Measurements from ENCODE around the gene VIPR2.

The VIPR2 gene

DNA sequence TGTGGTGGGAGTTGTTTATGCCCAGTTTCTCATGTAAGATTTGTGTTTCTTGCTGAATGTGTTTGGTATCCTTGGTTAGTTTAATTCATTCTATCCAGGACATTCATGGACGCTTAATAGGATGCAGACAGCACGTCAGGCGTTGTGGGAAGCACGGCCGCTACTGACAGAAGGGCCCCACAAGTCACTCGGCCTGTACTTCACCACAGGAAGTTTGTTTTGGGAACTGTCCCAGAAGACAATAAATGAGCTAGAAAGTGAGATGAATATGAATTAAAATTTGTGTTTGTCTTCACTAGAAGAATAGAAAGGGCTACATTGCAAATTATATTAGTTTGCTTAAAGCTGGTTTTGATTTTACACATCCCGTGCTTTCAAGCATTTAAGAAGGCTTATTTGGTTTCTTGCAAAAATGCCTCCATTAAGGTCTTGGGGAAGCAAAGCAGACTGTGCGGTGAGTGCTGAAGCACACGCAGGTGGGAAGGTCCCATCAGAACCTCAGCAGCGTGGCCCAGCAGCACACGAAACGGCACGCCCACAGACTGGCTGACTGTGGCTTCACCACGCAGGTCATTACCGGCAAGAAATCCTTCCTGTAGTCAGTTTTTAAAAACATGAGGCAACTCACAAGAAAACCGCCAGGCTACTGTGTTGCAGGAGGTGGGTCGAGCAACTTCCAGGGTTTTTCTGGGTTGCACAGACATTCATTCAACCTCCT, 74.1 kb downstream of the VIPR2 start:
- Histone ChIP-seq H3K4me1 (ENCODE audit: control insufficient read depth, insufficient read depth, low read length) (no peaks in the 10 kb centered on the region), H3K9ac (ENCODE audit: low read length) (no peak overlapping the region)

DNA sequence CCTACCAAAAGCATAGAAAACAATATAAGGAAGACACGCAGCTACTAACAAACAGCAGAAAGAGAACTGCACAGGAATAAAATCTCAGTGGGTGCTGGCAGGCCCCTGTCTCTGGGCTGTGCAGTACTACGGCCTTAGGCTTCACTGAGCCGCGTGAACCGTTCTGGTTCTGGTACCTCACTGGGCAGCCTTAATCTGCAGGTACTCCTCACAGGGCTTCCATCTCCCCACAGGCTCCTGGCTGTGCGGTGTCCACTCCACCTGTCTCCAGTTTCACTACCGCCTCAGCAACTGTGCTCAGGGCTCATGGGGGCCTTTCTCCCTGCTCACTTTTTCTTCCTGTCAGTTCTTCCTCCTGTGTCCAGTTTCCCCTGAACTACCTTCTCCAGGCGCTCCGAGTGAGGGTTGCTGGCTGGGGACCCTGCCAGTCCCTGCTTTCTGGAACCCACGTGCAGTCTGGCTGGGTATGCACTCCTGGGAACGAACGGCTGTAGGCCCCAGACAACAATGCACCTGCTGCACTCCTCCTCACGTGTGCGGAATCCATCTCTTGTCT, 75.7 kb downstream of the VIPR2 start:
- Histone ChIP-seq H3K36me3 (ENCODE audit: control insufficient read depth, insufficient read depth, low read length) (no peaks in the 10 kb centered on the region), H3K9ac (ENCODE audit: low read length) (no peak overlapping the region), H3K9me3 (ENCODE audit: control insufficient read depth, insufficient read depth, low read depth, low read length) (no peaks in the 10 kb centered on the region), H3K27me3 (ENCODE audit: control insufficient read depth, insufficient read depth, low read length) (no peaks in the 10 kb centered on the region), H3K27ac (ENCODE audit: low read depth, low read length) (no peak overlapping the region), H3K4me1 (ENCODE audit: control insufficient read depth, insufficient read depth, low read length) (no peaks in the 10 kb centered on the region), H3K4me3 (ENCODE audit: low read depth, low read length) (no peak overlapping the region)

More for the DNA sequence above, 74.1 kb downstream of the VIPR2 start:
- H3K27me3 ChIP-seq (ENCODE audit: control insufficient read depth, insufficient read depth, low read length): no peaks in the 10 kb centered on the region
- H3K9me3 ChIP-seq (ENCODE audit: control insufficient read depth, insufficient read depth, low read depth, low read length): no peaks in the 10 kb centered on the region
- no peak overlapping the region for H3K4me3 ChIP-seq (ENCODE audit: low read depth, low read length)
- no peak overlapping the region for H3K27ac ChIP-seq (ENCODE audit: low read depth, low read length)
- no peaks in the 10 kb centered on the region for H3K36me3 ChIP-seq (ENCODE audit: control insufficient read depth, insufficient read depth, low read length)

DNA sequence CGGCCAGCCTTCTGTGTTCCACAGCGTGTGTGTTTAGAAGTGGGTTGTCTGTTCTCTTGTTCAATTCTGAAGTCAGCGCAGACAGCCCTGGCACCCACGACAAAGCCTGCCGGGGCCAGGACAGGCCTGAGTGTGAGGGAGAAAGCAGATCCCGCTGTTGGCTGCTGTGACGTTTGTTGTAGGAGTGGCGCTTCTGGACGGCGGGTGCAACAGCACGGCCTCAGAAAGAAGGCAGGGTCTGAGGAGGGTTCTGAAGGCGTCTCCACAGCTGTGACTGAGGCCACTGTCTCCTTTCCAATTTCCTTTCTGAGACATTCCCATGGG, 76.2 kb downstream of the VIPR2 start:
- no peak overlapping the region for H3K4me3 ChIP-seq (ENCODE audit: low read depth, low read length)
- no peak overlapping the region for H3K27ac ChIP-seq (ENCODE audit: low read depth, low read length)
- H3K9ac ChIP-seq (ENCODE audit: low read length): no peak overlapping the region
- no peaks in the 10 kb centered on the region for H3K4me1 ChIP-seq (ENCODE audit: control insufficient read depth, insufficient read depth, low read length)
- H3K9me3 ChIP-seq (ENCODE audit: control insufficient read depth, insufficient read depth, low read depth, low read length): no peaks in the 10 kb centered on the region
- H3K27me3 ChIP-seq (ENCODE audit: control insufficient read depth, insufficient read depth, low read length): no peaks in the 10 kb centered on the region
- no peaks in the 10 kb centered on the region for H3K36me3 ChIP-seq (ENCODE audit: control insufficient read depth, insufficient read depth, low read length)

DNA sequence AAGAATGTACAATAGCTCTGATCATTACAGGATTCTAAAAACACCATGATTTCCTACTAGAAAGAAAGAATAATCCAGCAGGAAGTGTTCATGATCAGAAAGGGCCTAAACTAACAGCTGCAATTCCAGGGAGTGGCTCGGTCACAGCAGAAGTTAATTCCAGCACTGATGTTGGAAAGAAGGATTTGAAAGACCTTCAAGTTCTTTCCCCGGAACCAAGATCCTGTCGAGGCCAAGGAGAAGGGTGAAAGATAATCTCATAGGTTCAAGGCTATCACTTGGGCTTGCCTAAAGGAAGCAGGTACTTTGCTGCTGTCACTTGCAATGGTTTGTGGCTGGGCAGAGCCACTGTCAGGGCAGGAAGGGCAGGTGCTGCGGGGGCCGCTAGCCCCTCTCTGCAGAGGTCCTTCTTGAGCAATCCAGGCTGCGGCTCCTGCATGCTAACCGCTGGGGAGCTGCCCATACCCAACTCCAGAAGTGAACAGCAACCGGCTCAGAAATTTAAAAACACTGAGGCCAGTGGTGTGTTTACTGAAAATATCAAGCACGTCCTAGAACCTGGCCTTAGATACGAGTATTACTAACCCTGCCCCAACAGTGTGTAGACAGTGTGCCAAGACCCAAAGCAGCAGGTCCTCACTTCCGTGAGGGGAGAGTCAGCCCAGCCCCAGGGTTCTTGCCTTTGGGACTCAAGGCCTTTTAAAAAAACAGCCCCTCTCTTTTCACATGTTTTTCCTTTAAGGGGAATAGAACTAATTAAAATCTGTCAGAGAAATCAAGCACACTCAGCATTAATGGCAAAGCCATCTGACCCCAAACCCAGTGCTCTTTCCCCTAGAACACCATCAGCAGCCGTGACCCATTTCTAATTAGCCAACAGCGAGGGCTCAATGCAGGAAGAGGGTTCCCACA, 76.8 kb downstream of the VIPR2 start:
- no peaks in the 10 kb centered on the region for H3K9me3 ChIP-seq (ENCODE audit: control insufficient read depth, insufficient read depth, low read depth, low read length)
- no peaks in the 10 kb centered on the region for H3K27me3 ChIP-seq (ENCODE audit: control insufficient read depth, insufficient read depth, low read length)
- H3K4me3 ChIP-seq (ENCODE audit: low read depth, low read length): no peak overlapping the region
- H3K36me3 ChIP-seq (ENCODE audit: control insufficient read depth, insufficient read depth, low read length): no peaks in the 10 kb centered on the region
- no peak overlapping the region for H3K27ac ChIP-seq (ENCODE audit: low read depth, low read length)
- no peak overlapping the region for H3K9ac ChIP-seq (ENCODE audit: low read length)
- H3K4me1 ChIP-seq (ENCODE audit: control insufficient read depth, insufficient read depth, low read length): no peaks in the 10 kb centered on the region

DNA sequence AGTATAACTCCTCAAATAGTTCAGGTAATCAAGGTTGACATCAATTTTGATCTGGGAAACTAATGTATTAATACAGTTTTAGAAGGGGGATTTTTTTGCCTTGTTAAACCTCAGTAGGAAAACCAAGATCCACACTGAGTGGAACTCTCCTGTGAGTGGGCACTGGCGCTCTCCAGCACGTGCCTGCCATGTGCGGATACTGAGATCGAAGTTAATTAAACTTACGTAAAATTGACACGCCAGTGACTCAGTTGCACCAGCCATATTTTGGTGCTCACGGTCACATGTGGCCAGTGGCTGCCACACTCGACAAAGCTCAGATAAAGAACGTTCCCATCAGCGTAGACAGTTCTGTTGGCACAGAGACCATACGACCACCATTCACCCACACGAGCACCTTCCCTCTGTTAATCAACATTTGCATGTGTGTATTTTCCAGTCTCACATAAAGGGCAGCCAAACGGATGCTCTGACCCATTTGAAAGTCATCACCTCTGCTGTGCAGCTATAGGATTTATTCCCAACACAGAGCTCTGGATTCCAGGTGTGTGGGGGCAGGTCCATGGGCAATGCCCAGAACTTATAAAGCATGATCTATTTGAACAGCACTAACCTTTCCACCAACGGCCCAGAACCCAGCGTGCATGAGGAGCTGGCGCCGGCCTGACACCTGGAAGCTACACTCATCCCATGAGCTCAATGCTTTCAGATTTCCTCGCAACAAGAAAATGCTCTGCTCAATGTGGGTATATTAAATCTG, 77.7 kb downstream of the VIPR2 start:
- no peak overlapping the region for H3K9ac ChIP-seq (ENCODE audit: low read length)
- H3K4me3 ChIP-seq (ENCODE audit: low read depth, low read length): no peak overlapping the region
- no peak overlapping the region for H3K27ac ChIP-seq (ENCODE audit: low read depth, low read length)
- no peaks in the 10 kb centered on the region for H3K36me3 ChIP-seq (ENCODE audit: control insufficient read depth, insufficient read depth, low read length)
- H3K27me3 ChIP-seq (ENCODE audit: control insufficient read depth, insufficient read depth, low read length): no peaks in the 10 kb centered on the region
- no peaks in the 10 kb centered on the region for H3K4me1 ChIP-seq (ENCODE audit: control insufficient read depth, insufficient read depth, low read length)
- H3K9me3 ChIP-seq (ENCODE audit: control insufficient read depth, insufficient read depth, low read depth, low read length): no peaks in the 10 kb centered on the region

GRCh38 chr7:159065852-159066480, 78.7 kb downstream of the VIPR2 start:
- Histone ChIP-seq H3K9ac (ENCODE audit: low read length) (no peak overlapping the region), H3K27ac (ENCODE audit: low read depth, low read length) (no peak overlapping the region), H3K4me1 (ENCODE audit: control insufficient read depth, insufficient read depth, low read length) (no peaks in the 10 kb centered on the region), H3K4me3 (ENCODE audit: low read depth, low read length) (no peak overlapping the region), H3K36me3 (ENCODE audit: control insufficient read depth, insufficient read depth, low read length) (no peaks in the 10 kb centered on the region), H3K9me3 (ENCODE audit: control insufficient read depth, insufficient read depth, low read depth, low read length) (peaks cover under 1% of the 10 kb centered on the region), H3K27me3 (ENCODE audit: control insufficient read depth, insufficient read depth, low read length) (no peaks in the 10 kb centered on the region)

DNA sequence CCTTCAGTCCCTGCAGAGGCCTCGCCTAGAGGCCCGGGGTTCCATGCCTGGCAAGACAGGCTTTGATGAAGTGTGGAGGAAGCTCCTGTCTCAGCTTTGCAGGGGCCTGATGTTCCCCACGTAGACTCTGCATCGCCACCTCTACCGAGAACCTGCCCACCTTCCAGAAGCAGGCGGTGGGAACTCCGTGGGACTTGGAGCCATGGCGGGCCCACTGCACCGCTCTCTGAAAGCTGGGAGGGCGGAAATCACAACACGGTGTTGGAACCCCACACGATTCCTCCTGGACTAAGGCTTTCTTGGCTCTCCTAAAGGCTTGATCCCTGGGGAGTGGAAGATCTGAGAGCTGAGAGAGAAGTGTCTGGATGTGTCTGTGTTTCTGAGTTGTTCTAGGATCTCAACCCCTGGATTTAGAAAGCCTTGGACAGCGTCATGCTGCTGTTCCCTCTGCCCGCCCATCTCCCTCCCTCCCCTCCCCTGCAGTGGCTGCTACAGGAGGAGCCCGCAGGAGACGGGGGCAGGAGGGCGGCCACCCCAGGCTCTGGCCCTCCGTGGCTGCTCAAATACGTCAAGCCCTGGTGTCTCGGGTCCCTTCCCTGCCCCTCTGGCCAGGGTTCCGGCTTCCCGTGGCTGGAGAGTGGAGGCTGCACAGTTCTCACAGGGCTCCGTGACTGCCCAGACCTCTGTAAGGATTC, 79.7 kb downstream of the VIPR2 start:
- H3K27ac ChIP-seq (ENCODE audit: low read depth, low read length): no peak overlapping the region
- H3K27me3 ChIP-seq (ENCODE audit: control insufficient read depth, insufficient read depth, low read length): no peaks in the 10 kb centered on the region
- no peak overlapping the region for H3K9ac ChIP-seq (ENCODE audit: low read length)
- H3K4me3 ChIP-seq (ENCODE audit: low read depth, low read length): no peak overlapping the region
- H3K9me3 ChIP-seq (ENCODE audit: control insufficient read depth, insufficient read depth, low read depth, low read length): peaks cover 4% of the 10 kb centered on the region
- no peaks in the 10 kb centered on the region for H3K36me3 ChIP-seq (ENCODE audit: control insufficient read depth, insufficient read depth, low read length)
- no peaks in the 10 kb centered on the region for H3K4me1 ChIP-seq (ENCODE audit: control insufficient read depth, insufficient read depth, low read length)

- no peak overlapping the region for H3K9ac ChIP-seq (ENCODE audit: low read length)
- H3K9me3 ChIP-seq (ENCODE audit: control insufficient read depth, insufficient read depth, low read depth, low read length): peaks cover 4% of the 10 kb centered on the region
- no peaks in the 10 kb centered on the region for H3K4me1 ChIP-seq (ENCODE audit: control insufficient read depth, insufficient read depth, low read length)
- H3K27me3 ChIP-seq (ENCODE audit: control insufficient read depth, insufficient read depth, low read length): no peaks in the 10 kb centered on the region
- no peak overlapping the region for H3K27ac ChIP-seq (ENCODE audit: low read depth, low read length)
- no peaks in the 10 kb centered on the region for H3K36me3 ChIP-seq (ENCODE audit: control insufficient read depth, insufficient read depth, low read length)
- no peak overlapping the region for H3K4me3 ChIP-seq (ENCODE audit: low read depth, low read length)
Measured at GRCh38 chr7:159064121-159064815, 80.4 kb downstream of the VIPR2 start.

GRCh38 chr7:159063046-159063840, 81.4 kb downstream of the VIPR2 start:
- H3K27me3 ChIP-seq (ENCODE audit: control insufficient read depth, insufficient read depth, low read length): no peaks in the 10 kb centered on the region
- H3K9ac ChIP-seq (ENCODE audit: low read length): no peak overlapping the region
- no peak overlapping the region for H3K4me3 ChIP-seq (ENCODE audit: low read depth, low read length)

More at GRCh38 chr7:159063046-159063840, 81.4 kb downstream of the VIPR2 start:
- Histone ChIP-seq H3K9me3 (ENCODE audit: control insufficient read depth, insufficient read depth, low read depth, low read length) (peaks cover 4% of the 10 kb centered on the region), H3K4me1 (ENCODE audit: control insufficient read depth, insufficient read depth, low read length) (no peaks in the 10 kb centered on the region), H3K27ac (ENCODE audit: low read depth, low read length) (no peak overlapping the region), H3K36me3 (ENCODE audit: control insufficient read depth, insufficient read depth, low read length) (no peaks in the 10 kb centered on the region)

All from HUES6 (cell line).